GM04504 (cell line): ENCODE measurements around the gene LYPD6.
"Not testable (repeated sequence)": the region's sequence is repeated elsewhere in the genome, so short reads cannot be mapped to it uniquely, and the experiment has no call there.

Source experiments
- DNase-seq: peaks from one replicate; pipeline ENCODE4 v3.0.0-alpha.2; 2012; ENCODE audit warnings: low read depth

LYPD6 gene

GRCh38 chr2:149451417-149452165 lies 121.2 kb downstream of the LYPD6 start:
- DNase-seq = no peak

- no peak for DNase-seq
Observed at GRCh38 chr2:149456285-149456684, 125.9 kb downstream of the LYPD6 start.

GRCh38 chr2:149458502-149458901 lies 128.1 kb downstream of the LYPD6 start:
- DNase-seq = no peak

- DNase-seq = no peak
Observed at GRCh38 chr2:149463328-149464002, 133.1 kb downstream of the LYPD6 start.

- DNase-seq = no peak
Observed at GRCh38 chr2:149464396-149464795, 134.0 kb downstream of the LYPD6 start.

GRCh38 chr2:149465873-149466272 lies 135.5 kb downstream of the LYPD6 start:
- no peak for DNase-seq

GRCh38 chr2:149466635-149467034 lies 136.2 kb downstream of the LYPD6 start:
- DNase-seq = no peak

GRCh38 chr2:149467436-149467835 lies 137.0 kb downstream of the LYPD6 start:
- no peak for DNase-seq

- DNase-seq = no peak
Observed at GRCh38 chr2:149468636-149469035, 138.2 kb downstream of the LYPD6 start.

- no peak for DNase-seq
Observed at GRCh38 chr2:149470046-149470445, 139.7 kb downstream of the LYPD6 start.

- DNase-seq = no peak
Observed at GRCh38 chr2:149472413-149472812, 142.0 kb downstream of the LYPD6 start.

GRCh38 chr2:149473068-149473467 lies 142.7 kb downstream of the LYPD6 start:
- DNase-seq = no peak

GRCh38 chr2:149473521-149473920 lies 143.1 kb downstream of the LYPD6 start:
- no peak for DNase-seq

GRCh38 chr2:149483004-149483605 lies 152.7 kb downstream of the LYPD6 start:
- DNase-seq = no peak

GRCh38 chr2:149486664-149487063 lies 156.3 kb downstream of the LYPD6 start:
- DNase-seq = no peak

GRCh38 chr2:149487189-149487588 lies 156.8 kb downstream of the LYPD6 start:
- DNase-seq = no peak

- no peak for DNase-seq
Observed at GRCh38 chr2:149488706-149489440, 158.5 kb downstream of the LYPD6 start.

- DNase-seq = no peak
Observed at GRCh38 chr2:149489452-149489851, 159.1 kb downstream of the LYPD6 start.

GRCh38 chr2:149490296-149490695 lies 159.9 kb downstream of the LYPD6 start:
- peak; percentile 36 for DNase-seq

- DNase-seq = no peak
Observed at GRCh38 chr2:149492923-149493322, 162.5 kb downstream of the LYPD6 start.

- not testable (repeated sequence) for DNase-seq
Observed at GRCh38 chr2:149499204-149499603, 168.8 kb downstream of the LYPD6 start.

- DNase-seq = not testable (repeated sequence)
Observed at GRCh38 chr2:149506808-149507207, 176.4 kb downstream of the LYPD6 start.

- no peak for DNase-seq
Observed at GRCh38 chr2:149507974-149508373, 177.6 kb downstream of the LYPD6 start.
